Activated naive CD8-positive, alpha-beta T cell treated with anti-CD3 and anti-CD28 coated beads, Interleukin-2, amount 50 U/mL, for 24 hours (primary cell): ENCODE results near the gene TIAL1.
"Not testable (repeated sequence)": the region's sequence is repeated elsewhere in the genome, so short reads cannot be mapped to it uniquely, and the experiment has no call there.

Source experiments
- ATAC-seq: fragments of 150-1000 bp; cut with Tn5 transposase; one replicate; pipeline ENCODE4 v1.10.0; 2021
- DNase-seq: peaks from one replicate; pipeline ENCODE4 v3.0.0; 2021
- H3K27ac Mint-ChIP-seq: one replicate; pipeline ENCODE4 v1.8.0; 2021; ENCODE audit warnings: mild to moderate bottlenecking, mixed read lengths
- H3K27me3 Mint-ChIP-seq: one replicate; pipeline ENCODE4 v1.8.0; 2021; ENCODE audit warnings: mixed read lengths
- H3K36me3 Mint-ChIP-seq: one replicate; pipeline ENCODE4 v1.8.0; 2021; ENCODE audit warnings: low read depth, mixed read lengths
- H3K4me1 Mint-ChIP-seq: one replicate; pipeline ENCODE4 v1.8.0; 2021; ENCODE audit warnings: mixed read lengths
- H3K4me3 Mint-ChIP-seq: one replicate; pipeline ENCODE4 v1.8.0; 2021; ENCODE audit warnings: mild to moderate bottlenecking, moderate library complexity, mixed read lengths
- H3K9me3 Mint-ChIP-seq: one replicate; pipeline ENCODE4 v1.8.0; 2021; ENCODE audit warnings: mixed read lengths

Gene TIAL1

GRCh38 chr10:119625570-119626280, 29.0 kb upstream of the TIAL1 start:
- no peak for ATAC-seq
- Mint-ChIP-seq H3K27me3 (no peaks in the 10 kb centered on the region), H3K4me1 (no peaks in the 10 kb centered on the region), H3K27ac (no peak overlapping the region), H3K4me3 (no peak overlapping the region), H3K9me3 (no peaks in the 10 kb centered on the region), H3K36me3 (no peaks in the 10 kb centered on the region)
- DNase-seq: no peak

GRCh38 chr10:119621078-119621384, 24.3 kb upstream of the TIAL1 start:
- Mint-ChIP-seq H3K4me3 (no peak overlapping the region), H3K27me3 (no peaks in the 10 kb centered on the region), H3K4me1 (peaks cover 3% of the 10 kb centered on the region), H3K36me3 (no peaks in the 10 kb centered on the region), H3K27ac (no peak overlapping the region), H3K9me3 (no peaks in the 10 kb centered on the region)
- ATAC-seq (no peak), DNase-seq (no peak)

GRCh38 chr10:119620241-119621077, 23.7 kb upstream of the TIAL1 start:
- peaks cover 3% of the 10 kb centered on the region for H3K4me1 Mint-ChIP-seq
- H3K27ac Mint-ChIP-seq: no peak overlapping the region
- no peak overlapping the region for H3K4me3 Mint-ChIP-seq
- ATAC-seq (peak; percentile 46), DNase-seq (no peak)
- no peaks in the 10 kb centered on the region for H3K27me3 Mint-ChIP-seq
- no peaks in the 10 kb centered on the region for H3K9me3 Mint-ChIP-seq
- no peaks in the 10 kb centered on the region for H3K36me3 Mint-ChIP-seq

- H3K4me3 Mint-ChIP-seq, H3K36me3 Mint-ChIP-seq, H3K27ac Mint-ChIP-seq, DNase-seq, H3K9me3 Mint-ChIP-seq, H3K27me3 Mint-ChIP-seq, ATAC-seq, H3K4me1 Mint-ChIP-seq: not testable (repeated sequence)
Observed at GRCh38 chr10:119619811-119620210, 23.0 kb upstream of the TIAL1 start.

GRCh38 chr10:119619215-119619614, 22.5 kb upstream of the TIAL1 start:
- ATAC-seq (no peak), DNase-seq (no peak)
- Mint-ChIP-seq H3K4me1 (peaks cover 3% of the 10 kb centered on the region), H3K36me3 (no peaks in the 10 kb centered on the region), H3K27me3 (peaks cover under 1% of the 10 kb centered on the region), H3K4me3 (no peak overlapping the region), H3K9me3 (no peaks in the 10 kb centered on the region), H3K27ac (no peak overlapping the region)

- peaks cover 3% of the 10 kb centered on the region for H3K4me1 Mint-ChIP-seq
- H3K4me3 Mint-ChIP-seq: no peak overlapping the region
- H3K36me3 Mint-ChIP-seq: no peaks in the 10 kb centered on the region
- no peaks in the 10 kb centered on the region for H3K9me3 Mint-ChIP-seq
- peaks cover 3% of the 10 kb centered on the region for H3K27me3 Mint-ChIP-seq
- DNase-seq: no peak
- no peak overlapping the region for H3K27ac Mint-ChIP-seq
- no peak for ATAC-seq
Observed at GRCh38 chr10:119616882-119617570, 20.3 kb upstream of the TIAL1 start.

- no peak overlapping the region for H3K27ac Mint-ChIP-seq
- ATAC-seq: no peak
Observed at GRCh38 chr10:119614686-119615085, 17.9 kb upstream of the TIAL1 start.

GRCh38 chr10:119613741-119614140, 17.0 kb upstream of the TIAL1 start:
- peaks cover 11% of the 10 kb centered on the region for H3K27me3 Mint-ChIP-seq
- no peak overlapping the region for H3K4me3 Mint-ChIP-seq
- peaks cover 4% of the 10 kb centered on the region for H3K4me1 Mint-ChIP-seq
- DNase-seq (no peak), ATAC-seq (no peak)
- no peak overlapping the region for H3K27ac Mint-ChIP-seq
- no peaks in the 10 kb centered on the region for H3K9me3 Mint-ChIP-seq
- no peaks in the 10 kb centered on the region for H3K36me3 Mint-ChIP-seq

More at GRCh38 chr10:119614686-119615085, 17.9 kb upstream of the TIAL1 start:
- Mint-ChIP-seq H3K9me3 (no peaks in the 10 kb centered on the region), H3K4me3 (no peak overlapping the region), H3K36me3 (no peaks in the 10 kb centered on the region), H3K4me1 (no peaks in the 10 kb centered on the region), H3K27me3 (peaks cover 3% of the 10 kb centered on the region)
- no peak for DNase-seq

- DNase-seq (no peak), ATAC-seq (no peak)
- H3K36me3 Mint-ChIP-seq: no peaks in the 10 kb centered on the region
- H3K27ac Mint-ChIP-seq: no peak overlapping the region
- no peaks in the 10 kb centered on the region for H3K9me3 Mint-ChIP-seq
- H3K4me3 Mint-ChIP-seq: no peak overlapping the region
- H3K27me3 Mint-ChIP-seq: peaks cover 11% of the 10 kb centered on the region
- H3K4me1 Mint-ChIP-seq: peaks cover 9% of the 10 kb centered on the region
Observed at GRCh38 chr10:119611433-119611832, 14.7 kb upstream of the TIAL1 start.

- DNase-seq (no peak), ATAC-seq (no peak)
- H3K36me3 Mint-ChIP-seq: no peaks in the 10 kb centered on the region
- H3K4me3 Mint-ChIP-seq: no peak overlapping the region
- no peaks in the 10 kb centered on the region for H3K9me3 Mint-ChIP-seq
- H3K4me1 Mint-ChIP-seq: peaks cover 9% of the 10 kb centered on the region
- no peak overlapping the region for H3K27ac Mint-ChIP-seq
- peaks cover 11% of the 10 kb centered on the region for H3K27me3 Mint-ChIP-seq
Observed at GRCh38 chr10:119609516-119609915, 12.8 kb upstream of the TIAL1 start.

- Mint-ChIP-seq H3K4me1 (peaks cover 9% of the 10 kb centered on the region), H3K4me3 (no peak overlapping the region), H3K9me3 (no peaks in the 10 kb centered on the region), H3K27ac (no peak overlapping the region), H3K27me3 (peaks cover 9% of the 10 kb centered on the region), H3K36me3 (no peaks in the 10 kb centered on the region)
- ATAC-seq (no peak), DNase-seq (peak; percentile 36)
Observed at GRCh38 chr10:119608316-119609155, 11.8 kb upstream of the TIAL1 start.

GRCh38 chr10:119604468-119604867, 7.7 kb upstream of the TIAL1 start:
- Mint-ChIP-seq H3K36me3 (peaks cover 7% of the 10 kb centered on the region), H3K4me3 (no peak overlapping the region), H3K4me1 (peaks cover 14% of the 10 kb centered on the region), H3K27me3 (peaks cover 7% of the 10 kb centered on the region), H3K9me3 (no peaks in the 10 kb centered on the region), H3K27ac (no peak overlapping the region)
- DNase-seq (no peak), ATAC-seq (no peak)

- H3K4me1 Mint-ChIP-seq: peaks cover 17% of the 10 kb centered on the region
- no peaks in the 10 kb centered on the region for H3K27me3 Mint-ChIP-seq
- H3K27ac Mint-ChIP-seq: no peak overlapping the region
- peaks cover 22% of the 10 kb centered on the region for H3K36me3 Mint-ChIP-seq
- DNase-seq (peak; percentile 48), ATAC-seq (peak; percentile 92)
- H3K9me3 Mint-ChIP-seq: no peaks in the 10 kb centered on the region
- H3K4me3 Mint-ChIP-seq: no peak overlapping the region
Observed at GRCh38 chr10:119602241-119603095, 5.7 kb upstream of the TIAL1 start.
